Measurements from ENCODE around the gene STAB2.
"Not testable (repeated sequence)": the region's sequence is repeated elsewhere in the genome, so short reads cannot be mapped to it uniquely, and the experiment has no call there.

The STAB2 gene

GRCh38 chr12:103809639-103810038, 222.6 kb downstream of the STAB2 start:
- not testable (repeated sequence) for DNase-seq (ENCODE audit: low read depth in 2 of 2)

GRCh38 chr12:103810111-103810510, 223.0 kb downstream of the STAB2 start:
- DNase-seq (ENCODE audit: low read depth in 2 of 2): no peak

GRCh38 chr12:103811791-103812190, 224.7 kb downstream of the STAB2 start:
- no peak for DNase-seq (ENCODE audit: low read depth in 2 of 2)

- DNase-seq (ENCODE audit: low read depth in 2 of 2): no peak
Observed at GRCh38 chr12:103812789-103813188, 225.7 kb downstream of the STAB2 start.

- DNase-seq (ENCODE audit: low read depth in 2 of 2): no peak
Observed at GRCh38 chr12:103813426-103813825, 226.4 kb downstream of the STAB2 start.

GRCh38 chr12:103813949-103814348, 226.9 kb downstream of the STAB2 start:
- DNase-seq (ENCODE audit: low read depth in 2 of 2): no peak

GRCh38 chr12:103814436-103814835, 227.4 kb downstream of the STAB2 start:
- DNase-seq (ENCODE audit: low read depth in 2 of 2): no peak
